HG03095 (cell line): ENCODE results near the gene TBX10.
"Not testable (repeated sequence)": the region's sequence is repeated elsewhere in the genome, so short reads cannot be mapped to it uniquely, and the experiment has no call there.

ENCODE experiments used
- ATAC-seq: cut with Tn5 transposase; IDR thresholded peaks from one replicate; pipeline ENCODE4 v1.9.1; 2021; ENCODE audit warnings: moderate library complexity; ENCODE audit not compliant: unreplicated experiment

The TBX10 gene

DNA sequence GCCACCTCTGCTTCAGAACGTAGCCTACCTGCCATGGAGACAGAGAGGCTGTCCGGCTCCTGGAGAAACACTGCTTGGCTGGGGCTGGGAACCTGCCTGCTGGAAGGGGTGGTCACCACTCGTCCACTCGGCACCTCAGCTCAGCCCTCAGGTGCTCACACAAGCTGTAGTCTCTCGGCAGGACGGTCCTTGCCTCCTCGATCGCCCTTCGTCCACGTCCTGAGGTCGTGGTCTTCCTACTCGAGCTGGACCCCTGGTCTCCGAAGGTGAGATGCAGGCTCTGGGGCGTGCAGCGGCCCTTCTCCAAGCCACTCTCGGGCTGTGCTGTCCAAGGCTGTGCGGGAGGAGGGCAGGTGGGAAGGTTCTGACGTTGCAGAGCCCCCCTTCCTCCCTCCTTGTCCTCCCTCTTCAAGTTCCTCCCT is at the start of gene TBX10:
TBX10 (minus strand) TSS at position 326 of the 422 bp plus-strand sequence; CDS start at position 35, 291 bp downstream.
- no peak for ATAC-seq

DNA sequence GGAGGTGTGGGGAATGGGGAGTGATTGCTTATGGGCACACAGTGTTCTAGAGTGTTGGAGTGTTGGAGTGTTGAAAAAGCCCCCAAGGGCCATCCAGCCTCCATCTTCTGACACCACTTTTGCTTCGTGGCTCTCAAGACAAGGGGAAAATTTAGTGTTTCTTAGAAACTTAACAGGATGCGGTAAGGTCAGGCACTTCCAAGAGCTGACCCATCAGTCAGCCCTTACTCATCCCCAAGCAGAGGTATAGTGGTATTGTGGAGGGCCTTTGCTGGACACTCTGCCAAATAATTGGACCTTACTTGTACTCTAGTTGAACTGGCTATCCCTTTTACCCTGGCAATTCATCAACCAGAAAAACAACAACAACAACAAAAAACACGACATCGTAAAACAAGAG is 49.6 kb upstream of the TBX10 start:
- no peak for ATAC-seq

DNA sequence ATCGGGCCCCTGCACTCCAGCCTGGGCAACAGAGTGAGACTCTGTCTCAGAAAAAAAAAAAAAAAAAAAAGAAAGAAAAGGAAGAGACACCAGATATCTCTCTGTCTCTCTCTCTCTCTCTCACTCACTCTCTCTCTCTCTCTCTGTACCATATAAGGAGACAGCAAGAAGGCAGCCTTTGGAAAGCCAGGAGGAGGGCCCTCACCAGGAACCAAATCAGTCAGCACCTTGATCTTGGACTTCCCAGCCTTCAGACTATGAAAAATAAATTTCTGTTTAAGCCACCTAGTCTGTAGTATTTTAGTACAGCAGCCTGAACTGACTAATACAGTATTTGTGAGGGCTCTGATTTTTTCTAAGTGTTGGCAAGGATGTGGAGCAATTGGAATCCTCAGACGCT is 48.4 kb upstream of the TBX10 start:
- ATAC-seq: no peak

DNA sequence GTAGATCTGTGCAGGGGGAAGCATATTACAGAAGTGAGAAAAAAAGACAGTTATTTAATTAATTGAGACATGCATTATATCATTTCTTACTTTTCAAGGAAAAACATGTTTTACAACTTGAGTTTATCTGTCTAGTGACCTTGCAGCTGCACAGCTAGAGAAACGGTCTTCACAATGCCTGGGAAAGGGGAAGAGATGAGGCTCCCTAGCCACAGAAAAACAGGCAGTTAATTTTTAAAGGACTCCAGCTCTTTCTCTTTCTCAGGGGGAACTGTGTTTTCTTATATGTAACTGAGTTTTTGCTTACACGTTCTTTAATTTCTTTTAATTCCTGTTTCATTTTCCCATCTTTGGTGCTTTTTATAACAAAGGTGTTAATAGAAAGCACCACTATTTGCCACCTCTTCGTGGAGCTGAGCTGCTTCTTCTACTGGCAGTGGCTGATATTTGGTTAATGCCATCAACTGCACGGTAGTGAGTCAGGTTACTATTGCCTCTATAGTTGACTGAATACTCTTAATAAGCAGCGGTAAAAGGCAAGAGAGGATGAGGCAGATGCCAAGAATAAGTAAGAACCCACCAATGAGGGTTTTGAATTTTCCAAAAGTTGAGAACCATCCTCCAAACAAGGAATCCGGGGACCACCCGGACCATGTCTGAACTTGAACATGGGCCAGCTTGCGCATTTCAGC is 46.2 kb upstream of the TBX10 start:
- ATAC-seq: not testable (repeated sequence)

DNA sequence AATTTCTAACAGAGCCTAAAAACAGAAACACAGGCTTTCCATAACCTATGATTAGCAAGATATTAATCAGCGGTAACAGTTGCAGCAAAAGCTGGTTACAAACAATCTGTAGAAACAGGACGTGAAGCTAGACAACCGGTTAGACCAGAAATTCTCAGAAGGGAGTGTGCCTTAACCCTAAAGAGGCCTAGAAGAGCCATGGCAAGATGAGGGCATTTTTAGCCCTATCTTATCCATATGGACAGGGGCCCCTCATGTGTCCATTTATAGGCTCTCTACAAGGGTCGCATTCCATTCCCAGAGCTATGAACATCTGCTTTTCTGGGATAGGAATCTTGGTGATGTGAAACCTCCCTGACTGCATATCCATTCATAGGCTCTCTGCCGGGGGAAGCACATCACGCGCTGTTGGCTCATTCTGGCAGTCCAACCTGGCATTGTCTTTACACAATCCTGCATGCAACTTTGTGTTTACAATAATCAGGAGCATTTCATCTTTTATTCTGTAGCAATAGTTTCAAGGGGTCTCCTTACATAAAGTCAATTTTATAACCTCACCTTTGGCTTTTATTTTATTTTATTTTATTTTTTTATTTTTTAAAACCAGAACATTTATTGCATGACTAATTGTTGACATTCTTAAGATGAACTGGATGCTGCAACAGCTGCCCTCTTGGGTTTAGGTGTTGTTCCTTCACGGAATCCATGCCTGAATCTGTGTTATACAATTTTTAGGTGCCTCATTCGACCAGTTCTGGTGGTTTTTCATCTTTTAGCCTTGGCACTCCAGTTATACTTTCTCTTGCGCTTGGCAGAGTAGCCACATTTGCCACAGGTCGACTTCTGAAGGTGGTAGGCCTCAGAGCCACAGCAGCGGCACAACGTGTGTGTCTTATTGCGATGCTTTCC is 42.8 kb upstream of the TBX10 start:
- ATAC-seq: not testable (repeated sequence)

DNA sequence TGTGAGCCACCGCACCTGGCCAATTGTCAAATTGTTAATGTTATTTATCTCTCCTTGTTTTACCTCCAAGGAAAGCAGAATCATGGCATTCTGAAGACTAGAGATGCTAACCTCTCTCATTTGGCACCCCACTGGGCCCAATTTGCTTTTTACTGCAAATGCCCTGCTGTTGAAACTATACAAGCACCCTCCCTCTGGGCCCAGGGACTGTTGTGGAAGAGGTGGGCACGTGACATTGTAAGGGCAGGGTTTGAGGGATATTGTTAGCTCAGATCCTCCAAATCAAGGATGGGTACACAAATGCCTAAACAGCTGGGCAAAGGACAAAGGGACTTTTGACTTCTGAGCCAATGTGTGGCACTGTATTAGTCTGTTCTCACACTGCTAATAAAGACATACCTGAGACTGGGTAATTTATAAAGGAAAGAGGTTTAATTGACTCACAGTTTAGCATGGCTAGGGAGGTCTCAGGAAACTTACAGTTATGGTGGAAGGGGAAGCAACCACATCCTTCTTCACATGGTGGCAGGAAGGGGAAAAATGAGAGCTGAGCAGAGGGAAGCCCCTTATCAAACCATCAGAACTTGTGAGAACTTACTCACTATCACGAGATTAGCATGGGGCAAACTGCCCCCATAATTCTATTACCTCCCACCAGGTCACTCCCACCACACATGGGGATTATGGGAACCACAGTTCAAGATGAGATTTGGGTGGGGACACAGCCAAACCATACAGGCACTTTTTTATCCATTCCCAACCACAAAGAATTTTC is 41.3 kb upstream of the TBX10 start:
- no peak for ATAC-seq

DNA sequence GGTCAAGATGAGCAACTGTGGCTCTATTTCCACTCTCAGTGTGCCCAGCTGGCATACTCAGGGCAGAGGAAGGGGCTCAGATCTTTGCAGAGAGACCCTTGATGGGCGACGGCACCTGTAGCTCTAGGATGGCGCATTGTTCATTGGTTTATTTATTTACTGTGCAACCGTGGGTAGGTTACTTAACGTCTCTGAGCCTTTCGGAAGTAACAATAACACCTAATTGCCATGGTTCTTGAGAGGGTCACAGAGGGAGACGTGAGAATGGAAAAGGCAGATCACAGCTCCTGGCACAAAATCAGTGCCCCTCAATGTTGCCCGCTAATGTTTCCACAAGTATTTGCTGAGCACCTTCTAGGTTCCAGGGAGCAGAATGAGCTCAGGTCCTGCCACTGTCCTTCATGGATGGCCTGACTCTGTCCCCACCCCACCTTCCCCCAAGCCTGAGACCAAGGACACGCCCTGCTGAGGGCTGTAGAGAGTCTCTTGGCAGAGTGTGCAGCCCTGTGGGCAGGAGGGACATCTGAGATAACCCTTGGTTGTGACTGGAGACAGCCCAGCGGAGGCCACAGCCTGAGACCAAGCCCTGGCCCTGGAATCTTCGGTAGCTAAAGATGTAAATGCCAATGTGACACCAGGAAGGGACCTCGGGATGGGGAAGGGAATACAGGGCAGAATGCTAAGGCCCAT is 35.6 kb upstream of the TBX10 start:
- no peak for ATAC-seq

DNA sequence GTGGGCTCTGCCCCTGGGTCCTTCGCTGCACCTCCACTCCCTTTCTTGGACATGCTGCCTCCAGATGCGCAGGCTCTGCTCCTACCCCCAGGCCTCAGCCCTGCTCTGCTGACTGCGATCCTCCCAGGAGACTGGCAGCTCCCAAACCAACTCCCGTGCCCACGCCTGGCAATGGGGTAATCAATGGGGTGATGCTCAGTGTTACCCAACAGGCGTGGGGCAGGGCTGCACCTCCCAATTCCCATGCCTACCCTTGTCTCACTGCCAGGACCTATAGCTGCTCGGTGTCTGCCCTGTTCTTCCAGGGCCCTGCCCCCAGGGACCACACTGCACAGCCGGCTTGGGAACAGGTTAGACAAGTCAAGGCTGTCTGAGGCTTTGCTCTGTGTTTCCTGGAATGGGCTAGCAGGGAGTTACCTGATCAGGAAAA is 34.9 kb upstream of the TBX10 start, which contains the start of gene ALDH3B2:
ALDH3B2 (minus strand) TSS at position 182 of the 430 bp plus-strand sequence. CDS start 7,688 bp downstream, outside the sequence.
- ATAC-seq: no peak

DNA sequence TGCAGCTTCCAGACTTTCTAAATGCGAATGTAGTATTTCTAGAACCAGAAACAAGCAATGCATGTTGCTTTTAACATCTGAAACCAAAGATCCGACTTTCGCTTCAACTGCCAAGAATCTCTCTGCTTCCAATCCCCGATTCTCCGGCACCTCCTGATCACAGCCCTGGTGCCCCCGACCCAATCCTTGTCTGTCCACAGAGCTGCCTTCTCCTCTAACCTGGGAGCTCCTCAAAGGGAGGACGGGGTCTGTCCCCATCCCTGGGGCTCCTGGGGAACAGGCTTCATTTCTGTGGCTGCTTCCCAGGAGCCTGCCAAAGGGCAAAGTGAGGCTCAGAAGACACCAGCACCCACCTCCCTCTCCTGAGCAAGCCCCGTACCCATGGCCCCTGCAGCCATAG is 34.3 kb upstream of the TBX10 start:
- ATAC-seq: no peak

DNA sequence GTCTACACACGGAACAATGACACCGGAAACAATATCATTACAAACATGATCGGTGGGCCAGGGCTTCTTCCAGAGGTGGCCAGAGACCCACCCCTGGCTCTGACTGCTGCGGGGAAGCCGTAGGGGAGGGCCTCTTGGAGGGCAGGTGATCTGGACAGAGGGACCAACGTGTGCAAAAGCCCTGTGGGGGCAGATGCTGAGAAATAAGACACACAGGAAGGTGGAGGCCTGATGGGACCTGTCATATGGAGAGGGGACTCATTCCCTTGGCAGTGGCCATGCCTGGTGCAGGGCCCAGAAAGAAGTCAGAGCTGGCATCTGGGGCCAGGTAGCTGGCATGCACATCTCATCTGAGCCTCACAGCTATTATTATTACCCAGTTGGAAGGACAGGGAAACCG is 33.8 kb upstream of the TBX10 start:
- ATAC-seq: no peak

DNA sequence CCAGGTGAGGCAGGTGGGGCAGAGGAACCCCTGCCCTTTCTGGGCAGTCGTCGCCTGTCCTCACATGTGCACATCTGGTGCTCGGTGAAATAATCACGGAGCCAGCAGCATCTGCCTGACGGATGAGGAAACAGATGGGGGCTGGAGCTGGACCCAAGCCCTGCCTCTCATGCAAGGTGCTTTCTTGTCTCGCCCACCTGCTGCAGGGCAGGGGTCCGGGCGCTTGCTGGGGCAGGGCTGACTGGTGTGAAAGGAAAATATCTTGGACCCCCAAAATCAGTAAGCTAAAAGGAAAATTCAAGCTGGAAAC is 31.6 kb upstream of the TBX10 start:
- ATAC-seq: no peak

DNA sequence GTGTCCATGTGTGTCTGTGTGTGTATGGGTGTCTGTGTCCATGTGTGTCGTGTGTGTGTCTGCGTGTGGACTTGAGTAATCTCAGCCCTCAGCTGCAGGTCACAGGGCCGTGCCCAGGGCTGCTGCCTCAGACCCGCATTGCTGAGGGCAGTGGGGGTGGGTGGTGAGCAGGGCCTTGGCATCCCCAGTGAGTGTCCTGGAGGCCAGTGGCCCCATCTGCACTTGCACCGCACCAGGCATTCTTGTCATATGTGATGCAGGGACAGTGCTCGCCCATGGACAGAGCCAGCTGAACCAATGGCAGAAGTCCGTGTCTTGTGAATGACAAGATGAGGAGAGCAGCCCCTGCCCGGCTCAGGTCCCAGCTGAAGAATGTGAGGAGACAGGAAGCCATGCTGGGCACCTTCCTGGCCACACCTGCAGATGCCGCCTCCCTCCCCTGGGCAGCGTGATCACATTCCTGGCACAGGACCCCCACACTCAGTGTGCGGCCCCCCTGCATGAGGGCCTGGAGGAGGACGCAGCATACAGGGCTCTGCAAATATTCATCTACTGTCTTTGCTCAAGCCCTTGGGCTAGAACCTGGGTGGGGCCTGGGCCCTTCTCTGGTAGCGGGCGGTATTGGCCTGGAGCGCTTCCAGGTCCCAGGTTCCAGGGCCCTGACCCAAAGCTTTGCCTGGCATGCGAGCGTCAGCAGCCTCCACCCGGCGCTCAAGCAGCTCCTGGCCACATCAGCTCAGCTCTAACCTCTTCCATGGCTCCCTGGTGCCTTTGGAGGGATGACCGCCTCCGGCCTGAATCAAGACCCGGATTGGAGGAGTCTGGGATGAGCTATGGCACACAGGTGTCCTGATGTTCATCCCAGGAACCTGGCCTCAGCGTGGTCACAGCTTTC is 31.0 kb upstream of the TBX10 start:
- no peak for ATAC-seq

DNA sequence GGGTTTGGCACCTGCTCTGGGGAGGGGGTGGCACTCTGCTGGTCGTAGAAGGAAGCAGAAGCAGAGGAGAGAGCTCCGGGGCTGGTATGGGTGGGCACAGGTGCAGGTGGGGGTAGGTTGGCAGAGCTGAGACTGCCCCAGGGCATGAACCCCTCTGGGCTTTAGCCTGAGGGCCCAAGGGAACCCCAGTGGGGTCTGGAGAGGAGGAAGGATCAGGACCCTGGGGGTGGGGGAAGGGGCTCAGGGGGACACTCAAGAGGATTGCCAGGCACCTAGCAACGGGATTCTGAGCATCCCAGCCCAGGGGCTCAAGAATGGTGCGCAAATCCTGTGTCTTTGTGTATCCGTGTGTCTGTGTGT is 28.6 kb upstream of the TBX10 start:
- ATAC-seq: no peak

DNA sequence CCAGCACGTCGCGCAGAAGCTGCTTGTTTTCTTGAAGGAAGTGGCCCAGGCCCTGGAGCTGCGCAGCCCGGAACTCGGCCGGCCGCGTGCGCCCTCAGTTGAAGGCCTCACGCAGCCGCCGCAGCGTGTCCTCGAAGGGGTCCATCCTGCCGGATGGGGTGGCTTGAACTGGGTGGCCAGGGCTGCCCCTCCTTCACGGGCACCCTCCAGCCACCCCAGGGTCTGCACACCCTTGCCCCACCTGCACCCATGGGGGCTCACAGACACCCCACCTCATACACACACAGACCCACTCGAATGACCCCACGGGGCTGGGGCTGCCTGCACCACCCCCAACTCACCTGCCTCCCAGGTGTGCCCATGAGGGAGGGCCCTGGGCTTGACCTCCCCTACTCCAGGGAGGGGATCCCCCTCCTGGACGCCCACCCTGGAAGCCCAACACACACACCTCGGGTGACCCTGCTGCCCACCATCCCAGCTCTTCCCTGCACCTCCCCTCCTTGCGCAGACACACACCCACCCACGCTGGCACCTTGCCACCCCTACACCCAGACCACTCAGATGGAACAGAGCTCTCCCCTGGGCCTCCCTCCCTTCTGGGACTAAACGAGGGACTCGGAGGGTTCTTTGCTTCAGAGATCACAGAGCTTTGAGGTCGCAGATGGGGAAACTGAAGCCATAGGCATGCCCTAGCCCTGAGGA is 28.1 kb upstream of the TBX10 start:
- no peak for ATAC-seq

DNA sequence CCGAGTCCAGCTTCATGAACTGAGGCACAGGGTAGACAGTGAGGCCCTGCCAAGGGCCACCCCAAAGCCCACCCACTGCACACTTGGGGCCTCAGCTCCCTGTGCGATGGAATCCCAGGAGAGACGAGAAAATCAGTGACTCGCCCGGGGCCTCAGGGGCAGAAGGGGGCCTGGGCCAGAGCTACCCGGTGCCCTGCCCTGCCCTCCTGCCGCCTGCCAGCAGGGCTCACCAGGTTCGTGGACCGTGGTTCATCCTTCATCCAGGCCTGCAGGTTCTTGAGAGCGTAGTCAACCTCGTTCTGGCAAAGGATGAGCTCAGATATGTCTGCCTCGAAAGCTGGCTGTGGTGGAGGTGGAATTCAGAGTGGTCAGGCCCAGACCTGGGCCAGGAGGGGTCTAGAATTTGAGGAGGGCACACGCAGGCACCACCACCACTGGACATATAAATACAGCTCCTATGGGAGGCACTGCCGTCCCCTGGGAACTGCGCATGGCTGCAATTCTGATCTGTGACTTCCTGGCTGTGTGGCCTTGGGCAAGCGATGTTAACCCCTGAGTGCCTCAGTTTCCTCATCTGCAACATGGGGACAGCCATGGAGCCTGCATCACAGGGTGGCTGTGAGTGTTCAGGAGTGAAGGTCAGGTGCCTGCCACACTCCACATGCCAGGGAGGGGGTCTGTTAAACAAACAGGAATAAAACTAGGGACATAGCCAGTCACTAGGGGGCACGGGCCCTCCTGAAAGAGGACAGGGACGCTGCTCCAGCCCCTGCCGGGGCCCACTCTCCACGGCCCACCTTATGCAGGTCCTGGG is 27.3 kb upstream of the TBX10 start:
- no peak for ATAC-seq

DNA sequence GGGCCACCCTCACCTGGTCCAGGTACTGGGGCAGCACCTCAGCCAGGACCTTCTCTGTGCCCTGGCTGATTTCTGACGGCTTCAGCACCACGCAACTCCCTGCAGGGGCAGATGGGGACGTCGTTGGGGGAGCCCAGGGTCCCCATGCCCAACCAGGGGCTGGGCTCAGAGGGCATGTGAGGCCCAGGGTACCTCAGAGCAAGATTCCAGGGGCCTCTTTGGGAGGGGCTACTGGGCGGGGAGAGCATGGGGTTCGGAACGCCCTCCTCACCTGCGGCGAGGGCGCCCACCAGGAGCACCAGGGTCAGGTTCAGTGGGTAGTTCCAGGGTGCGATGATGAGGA is 26.7 kb upstream of the TBX10 start:
- ATAC-seq: no peak

DNA sequence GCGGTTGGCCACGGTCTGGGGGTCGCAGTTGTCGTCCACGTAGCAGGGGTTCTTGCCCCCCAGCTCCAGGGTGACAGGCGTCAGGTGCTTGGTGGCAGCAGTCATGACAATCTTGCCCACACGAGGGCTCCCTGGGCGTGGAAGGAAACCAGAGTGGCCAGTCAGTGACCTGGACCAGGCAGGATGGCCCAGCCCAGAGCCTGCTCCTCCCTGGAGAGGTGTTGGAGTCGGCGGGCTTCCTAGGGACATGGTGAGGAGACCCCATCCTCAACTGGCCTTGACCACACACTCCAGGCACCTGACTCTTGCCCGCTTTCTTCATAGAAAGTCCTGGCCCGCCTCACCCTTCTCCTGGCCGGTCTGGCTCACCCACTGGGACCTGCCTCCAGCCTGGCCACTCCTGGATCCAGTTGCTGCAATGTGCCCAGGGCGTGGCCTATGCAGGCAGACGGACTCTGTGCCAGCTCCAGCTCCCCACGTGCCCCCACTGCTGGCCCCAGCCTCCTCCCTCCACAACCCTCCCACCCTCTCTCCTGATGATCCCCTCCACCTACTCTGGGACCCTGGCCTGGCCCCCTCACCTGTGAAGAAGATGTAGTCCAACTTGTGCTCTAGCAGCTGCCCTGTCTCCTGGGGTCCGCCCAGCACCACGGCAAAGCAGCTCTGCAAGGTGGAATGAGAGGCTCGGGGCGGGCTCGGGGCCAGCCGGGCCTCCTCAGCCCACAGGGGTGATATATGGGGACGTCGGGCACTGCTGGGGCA is 26.2 kb upstream of the TBX10 start:
- no peak for ATAC-seq
